Dermis microvascular lymphatic vessel endothelial cell (primary cell): ENCODE measurements around the gene PDIA4. TPM values are rescaled to one million over a fixed set of nuclear protein-coding genes. Genes with fewer than 3 reads are reported as not detected.
A peak's percentile ranks its signal among the peaks of the same experiment; 100 is the strongest.
"Not testable (repeated sequence)": the region's sequence is repeated elsewhere in the genome, so short reads cannot be mapped to it uniquely, and the experiment has no call there.

Experiments used
- DNase-seq, 2 donors: peaks; one replicate each; pipeline versions ENCODE4 v3.0.0 to v3.0.0-alpha.2; 2010; ENCODE audit warnings: low read depth in 2 of 2
- total RNA-seq: library from RNA; depleted of rRNA; stranded (reverse); fragments of >200 nt; gene quantifications from 2 replicates; pipeline ENCODE4 v1.2.1, GENCODE V29; 2014

PDIA4 gene
- total RNA-seq, 1 donor from 2014 or later, result 239 TPM

GRCh38 chr7:149031353-149031910, 3.1 kb upstream of the PDIA4 start:
- no peak for DNase-seq

GRCh38 chr7:149030439-149030838, 2.1 kb upstream of the PDIA4 start:
- DNase-seq, result not testable (repeated sequence)

- DNase-seq, result peak in 1 of 2 donors; percentile 53
Observed at GRCh38 chr7:149027611-149028345, 527 bp downstream of the PDIA4 start.

- DNase-seq, result no peak
Observed at GRCh38 chr7:149027055-149027454, 1.2 kb downstream of the PDIA4 start.

- DNase-seq, result no peak
Observed at GRCh38 chr7:149023662-149024061, 4.6 kb downstream of the PDIA4 start.

DNA sequence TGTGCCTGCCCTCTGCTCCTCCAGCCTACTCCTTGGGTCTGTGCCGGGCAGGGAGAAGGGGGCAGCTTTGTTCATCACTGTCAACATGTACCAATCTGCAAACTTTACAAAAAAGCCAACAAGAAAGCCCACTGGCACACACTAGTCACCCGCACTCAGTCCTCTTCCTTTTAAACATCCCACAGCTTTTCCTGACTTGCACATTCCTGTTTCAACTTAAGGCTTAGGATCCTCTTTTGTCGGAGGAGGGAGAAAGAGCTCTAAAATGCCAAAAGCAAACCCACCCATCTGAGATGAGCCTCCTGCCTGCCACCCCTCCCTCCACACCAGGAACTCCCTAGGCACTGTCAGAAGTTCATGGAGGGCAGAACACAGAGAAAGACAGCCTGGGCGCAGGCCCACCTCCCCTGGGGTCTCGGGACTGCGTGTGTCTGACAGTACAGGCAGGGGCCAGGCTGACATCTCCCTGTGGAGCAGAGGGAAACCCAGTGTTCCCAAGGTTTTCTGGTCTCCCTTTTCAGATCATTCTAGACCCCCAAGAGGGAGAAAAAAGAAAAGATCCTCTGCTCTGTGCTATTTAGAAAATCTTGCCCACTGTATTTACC, 5.4 kb downstream of the PDIA4 start:
- no peak for DNase-seq

DNA sequence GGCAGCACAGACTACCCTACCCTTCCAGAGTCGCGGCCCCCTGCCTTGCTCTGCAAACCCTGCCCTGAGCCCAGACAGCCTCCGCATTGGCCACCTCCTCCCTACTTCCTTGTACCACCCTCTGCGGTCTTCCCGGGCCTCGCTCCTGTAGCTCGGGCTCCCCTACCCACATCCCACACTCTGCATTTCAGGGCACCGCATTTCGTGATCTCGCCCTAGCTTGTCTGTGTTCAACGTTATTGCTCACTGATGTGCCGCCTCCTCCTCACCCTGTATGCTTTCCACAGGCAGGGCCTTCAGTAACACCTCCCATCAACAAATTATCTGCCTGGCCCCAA, 6.6 kb downstream of the PDIA4 start:
- no peak for DNase-seq

DNA sequence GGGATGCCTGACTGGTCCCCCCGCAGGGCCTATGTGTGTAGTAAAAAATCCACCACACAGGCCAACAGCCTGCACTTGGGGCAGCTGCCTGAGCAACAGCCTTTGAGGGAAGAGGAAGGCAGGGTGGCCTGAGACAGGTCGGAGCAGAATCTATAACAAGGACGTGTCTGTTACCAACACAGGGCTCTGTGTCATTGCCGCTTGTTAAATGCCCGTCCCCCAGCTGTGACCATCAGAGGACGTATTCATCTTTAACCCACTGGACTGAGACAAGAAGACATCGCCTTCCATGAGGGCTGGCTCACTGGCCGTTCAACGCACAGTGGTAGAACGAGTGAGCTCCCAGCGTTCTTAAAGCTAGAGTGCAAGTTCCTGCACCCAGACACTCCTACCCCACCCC, 7.8 kb downstream of the PDIA4 start:
- no peak for DNase-seq

DNA sequence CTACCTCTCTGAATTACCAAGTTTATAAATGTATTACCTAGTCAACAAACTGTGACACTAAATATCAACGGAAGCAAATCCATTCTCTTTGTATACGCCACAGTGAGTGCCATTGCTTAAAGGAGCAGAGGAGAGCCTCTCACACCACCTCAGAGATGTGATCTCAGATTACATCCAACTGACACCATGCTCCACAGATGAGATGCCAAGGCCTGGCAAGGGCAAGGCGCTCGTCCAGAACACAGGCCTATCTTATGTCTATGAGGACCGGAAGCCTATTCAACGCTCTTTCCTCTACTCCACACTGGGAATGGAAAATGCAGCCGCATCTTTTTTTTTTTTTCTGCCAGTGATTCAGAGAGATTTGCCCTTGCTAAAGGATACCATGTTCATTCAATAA, 11.4 kb downstream of the PDIA4 start:
- DNase-seq, result no peak

DNA sequence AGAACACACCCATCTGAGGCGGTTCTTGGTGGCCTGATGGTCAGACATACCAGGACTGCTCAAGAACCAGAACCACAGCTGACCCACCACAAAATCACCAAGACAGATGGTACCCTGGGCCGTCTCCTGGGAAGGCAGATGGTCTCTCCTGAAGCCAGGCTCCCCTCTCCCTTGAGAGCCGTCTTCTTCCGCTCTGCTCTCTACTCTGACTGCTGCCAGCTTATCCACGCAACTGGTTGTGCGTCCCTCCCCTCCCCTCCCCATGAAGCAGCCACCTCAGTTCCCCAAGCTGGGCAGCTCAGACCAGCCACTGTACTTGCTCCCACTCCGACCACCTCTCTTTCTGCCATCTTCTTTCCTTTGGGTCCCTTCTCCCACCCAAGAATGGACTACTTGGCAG, 14.0 kb downstream of the PDIA4 start:
- DNase-seq, result no peak

- no peak for DNase-seq
Observed at GRCh38 chr7:149013876-149014275, 14.4 kb downstream of the PDIA4 start.

GRCh38 chr7:149012730-149013129, 15.6 kb downstream of the PDIA4 start:
- not testable (repeated sequence) for DNase-seq

GRCh38 chr7:149011491-149011890, 16.8 kb downstream of the PDIA4 start:
- no peak for DNase-seq

- DNase-seq, result no peak
Observed at GRCh38 chr7:149010451-149010850, 17.9 kb downstream of the PDIA4 start.

DNA sequence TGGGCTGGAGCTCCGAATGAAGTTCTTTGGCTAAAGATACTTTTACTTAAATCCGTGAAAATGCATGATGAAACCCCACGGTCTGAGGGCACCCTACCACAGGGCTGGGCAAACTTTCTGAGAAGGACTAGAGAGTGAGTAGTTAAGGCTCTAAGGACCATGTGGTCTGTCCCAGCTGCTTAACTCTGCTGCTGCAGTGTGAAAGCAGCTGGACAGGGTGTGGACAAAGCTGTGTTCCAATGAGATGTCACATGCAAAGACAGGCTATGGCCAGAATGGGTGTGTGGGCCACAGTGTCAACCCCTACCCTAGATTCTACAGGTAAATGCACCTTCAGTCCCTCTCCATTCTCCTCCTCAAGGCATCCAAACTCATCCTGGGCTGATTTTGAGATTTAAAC, 18.8 kb downstream of the PDIA4 start:
- no peak for DNase-seq

GRCh38 chr7:149007611-149008010, 20.7 kb downstream of the PDIA4 start:
- no peak for DNase-seq

GRCh38 chr7:149007146-149007545, 21.2 kb downstream of the PDIA4 start:
- DNase-seq, result no peak

DNA sequence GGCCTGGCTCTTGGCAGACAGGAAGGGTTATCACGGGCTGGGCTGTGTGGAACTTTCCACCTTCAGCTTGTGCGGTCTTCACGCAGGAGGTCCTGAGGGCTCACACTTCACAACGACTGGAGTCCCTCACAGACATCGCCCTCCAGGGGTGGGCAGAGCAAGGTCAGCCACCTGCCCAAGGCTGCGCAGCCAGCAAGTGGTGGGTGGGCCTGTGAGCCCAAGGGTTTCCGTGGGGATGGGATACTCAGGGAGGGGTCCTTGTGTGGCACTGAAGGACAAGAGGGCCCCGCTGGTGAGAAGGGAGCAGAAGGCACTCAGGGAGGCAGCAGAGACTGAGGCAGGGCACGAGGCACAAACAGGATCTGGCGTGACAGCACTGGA, 22.0 kb downstream of the PDIA4 start:
- DNase-seq, result no peak

- DNase-seq, result peak; percentile 69 to 87
Observed at GRCh38 chr7:149005427-149006344, 22.6 kb downstream of the PDIA4 start.

GRCh38 chr7:149004405-149005370, 23.6 kb downstream of the PDIA4 start:
- DNase-seq, result no peak
